Suprapubic skin (tissue), 4 donors: ENCODE data around the gene ANKRD12.

Experiments
- EP300 ChIP-seq: sonication (generic); formaldehyde crosslinking; IDR thresholded peaks from one replicate; pipeline ENCODE4 v1.6.1; 2017; ENCODE audit warnings: antibody characterized with exemption
- POLR2A ChIP-seq, 2 donors: fragments of 450-650 bp; IDR thresholded peaks; one replicate each; pipeline ENCODE4 v1.6.1; 2017; ENCODE audit warnings: antibody characterized with exemption in 2 of 2, mild to moderate bottlenecking in 2 of 2, moderate library complexity in 2 of 2
- POLR2AphosphoS5 ChIP-seq, 3 donors: sonication (generic); formaldehyde crosslinking; IDR thresholded peaks; one replicate each; pipeline ENCODE4 v1.6.1; 2017; ENCODE audit warnings: antibody characterized with exemption in 3 of 3
- TF ChIP-seq, protein P1 (sequence below), 2 donors: fragments of 200-600 bp in 1 of 2; fragments of 450-650 bp in 1 of 2; sonication (generic) in 1 of 2; IDR thresholded peaks; one replicate each; pipeline ENCODE4 v1.5.1; 2016 to 2019; ENCODE audit warnings: antibody characterized with exemption in 2 of 2, mild to moderate bottlenecking in 1 of 2, moderate library complexity in 1 of 2

DNA sequence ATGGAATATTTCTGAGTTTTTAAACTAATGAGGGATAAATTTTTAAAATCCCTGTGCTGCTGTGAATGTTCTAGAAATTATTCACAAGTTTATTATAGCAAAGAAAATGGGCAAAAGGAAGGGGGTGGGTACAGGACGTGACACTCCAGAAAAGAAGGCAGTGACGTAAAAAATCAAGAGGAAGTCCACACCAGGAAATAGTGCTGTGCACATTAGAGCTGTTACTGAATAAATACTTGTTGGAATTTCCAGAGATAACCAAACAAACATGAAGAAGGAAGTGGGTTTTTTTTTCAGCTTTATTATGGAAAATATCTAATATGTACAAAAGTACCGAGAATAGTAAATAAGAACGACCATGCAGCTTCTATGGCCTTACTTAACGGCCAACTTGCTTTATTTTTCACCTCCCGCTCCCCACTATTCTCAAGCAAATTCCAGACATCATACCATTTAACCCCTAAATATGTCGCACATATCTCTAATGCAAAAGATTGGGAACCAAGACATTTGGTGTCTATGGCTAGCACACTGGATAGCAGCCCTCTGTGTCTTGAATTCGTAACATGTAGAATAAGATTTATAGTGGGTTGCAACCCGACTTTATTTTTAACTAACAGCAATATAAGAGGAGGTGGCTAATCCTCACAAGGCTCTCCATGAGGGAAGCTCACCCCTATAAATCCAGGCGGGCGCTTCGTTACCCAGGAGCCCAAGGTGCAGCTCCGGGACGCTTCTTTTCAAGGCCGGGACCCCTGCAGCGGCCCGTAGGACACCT lies 34.7 kb upstream of the ANKRD12 start:
- TF ChIP-seq POLR2AphosphoS5 (IDR thresholded peaks at IDR 0.05) (no peak), POLR2A (IDR thresholded peaks at IDR 0.05) (peak in 1 of 2 donors; percentile 18), EP300 (no peak)
- TF ChIP-seq, protein P1, sequence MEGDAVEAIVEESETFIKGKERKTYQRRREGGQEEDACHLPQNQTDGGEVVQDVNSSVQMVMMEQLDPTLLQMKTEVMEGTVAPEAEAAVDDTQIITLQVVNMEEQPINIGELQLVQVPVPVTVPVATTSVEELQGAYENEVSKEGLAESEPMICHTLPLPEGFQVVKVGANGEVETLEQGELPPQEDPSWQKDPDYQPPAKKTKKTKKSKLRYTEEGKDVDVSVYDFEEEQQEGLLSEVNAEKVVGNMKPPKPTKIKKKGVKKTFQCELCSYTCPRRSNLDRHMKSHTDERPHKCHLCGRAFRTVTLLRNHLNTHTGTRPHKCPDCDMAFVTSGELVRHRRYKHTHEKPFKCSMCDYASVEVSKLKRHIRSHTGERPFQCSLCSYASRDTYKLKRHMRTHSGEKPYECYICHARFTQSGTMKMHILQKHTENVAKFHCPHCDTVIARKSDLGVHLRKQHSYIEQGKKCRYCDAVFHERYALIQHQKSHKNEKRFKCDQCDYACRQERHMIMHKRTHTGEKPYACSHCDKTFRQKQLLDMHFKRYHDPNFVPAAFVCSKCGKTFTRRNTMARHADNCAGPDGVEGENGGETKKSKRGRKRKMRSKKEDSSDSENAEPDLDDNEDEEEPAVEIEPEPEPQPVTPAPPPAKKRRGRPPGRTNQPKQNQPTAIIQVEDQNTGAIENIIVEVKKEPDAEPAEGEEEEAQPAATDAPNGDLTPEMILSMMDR (IDR thresholded peaks at IDR 0.05), result no peak
